NCI-H345 (cell line): Measurements from ENCODE around the gene CCNQ.

Source experiments
- DNase-seq: peaks from one replicate; lab custom pipeline; 2025; lab: John Stamatoyannopoulos, UW

The CCNQ gene

DNA sequence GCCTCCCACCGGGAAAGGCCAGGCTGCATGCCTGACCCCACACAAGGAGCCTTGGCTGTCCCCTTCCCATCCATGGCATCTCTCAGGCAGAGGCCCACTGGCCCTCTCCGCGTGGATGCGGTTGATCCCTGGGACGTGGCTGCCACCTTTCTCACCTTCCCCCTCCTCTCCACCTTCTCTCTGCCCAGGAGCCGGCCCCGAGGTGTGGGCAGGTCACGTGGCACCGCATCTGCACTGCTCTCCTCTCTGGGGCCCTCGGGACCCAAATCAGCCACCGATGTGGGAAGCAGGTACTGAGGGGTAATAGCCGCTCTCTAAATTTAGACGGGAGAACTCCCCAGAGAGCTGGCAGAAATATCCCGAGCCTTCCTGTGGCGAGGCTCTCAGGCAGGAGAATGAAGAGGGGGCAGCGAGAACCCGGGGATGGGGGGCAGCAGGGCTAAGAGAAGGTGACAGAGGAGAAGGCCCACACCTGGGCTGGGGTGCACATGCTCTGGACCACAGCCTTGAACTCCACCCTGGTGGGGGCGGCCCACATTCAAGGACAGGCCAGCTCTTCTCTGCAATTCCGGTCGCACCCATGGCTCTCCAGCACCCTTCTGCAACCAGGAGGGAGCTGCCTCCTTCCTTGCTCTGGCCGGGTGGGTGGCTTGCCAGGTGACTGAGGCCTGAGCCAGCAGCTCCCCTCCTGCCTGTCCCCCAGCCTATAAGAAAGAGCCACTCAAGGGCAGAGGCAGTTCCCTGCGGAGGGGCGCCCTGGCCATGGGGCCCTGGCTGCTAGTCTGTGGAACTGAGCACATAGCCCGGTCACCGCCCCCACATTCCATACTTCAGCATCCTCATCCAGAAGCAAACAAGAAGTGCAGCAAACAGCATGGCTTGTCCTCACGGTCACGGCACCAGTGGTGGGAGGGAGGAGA, 38.4 kb upstream of the CCNQ start:
- DNase-seq = no peak

DNA sequence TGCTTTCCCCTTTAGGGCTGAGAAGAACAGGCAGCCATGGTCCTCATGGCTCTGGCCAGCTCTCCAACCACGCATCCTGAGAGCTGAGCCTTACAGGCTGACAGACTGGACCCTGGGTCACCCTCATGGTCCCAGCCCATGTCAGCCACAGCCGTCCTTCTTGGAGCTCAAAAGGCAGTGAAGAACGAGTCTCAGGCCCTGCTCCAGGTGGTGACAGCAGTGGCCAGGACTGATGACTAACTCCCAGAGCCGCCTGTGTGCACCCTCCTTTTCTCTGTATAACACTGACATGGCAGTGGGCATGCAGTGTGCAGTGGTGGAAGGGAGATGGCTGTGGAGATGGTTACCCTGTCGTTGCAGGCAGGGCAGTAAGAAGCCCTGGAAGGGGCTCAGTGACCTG, 37.8 kb upstream of the CCNQ start:
- no peak for DNase-seq

DNA sequence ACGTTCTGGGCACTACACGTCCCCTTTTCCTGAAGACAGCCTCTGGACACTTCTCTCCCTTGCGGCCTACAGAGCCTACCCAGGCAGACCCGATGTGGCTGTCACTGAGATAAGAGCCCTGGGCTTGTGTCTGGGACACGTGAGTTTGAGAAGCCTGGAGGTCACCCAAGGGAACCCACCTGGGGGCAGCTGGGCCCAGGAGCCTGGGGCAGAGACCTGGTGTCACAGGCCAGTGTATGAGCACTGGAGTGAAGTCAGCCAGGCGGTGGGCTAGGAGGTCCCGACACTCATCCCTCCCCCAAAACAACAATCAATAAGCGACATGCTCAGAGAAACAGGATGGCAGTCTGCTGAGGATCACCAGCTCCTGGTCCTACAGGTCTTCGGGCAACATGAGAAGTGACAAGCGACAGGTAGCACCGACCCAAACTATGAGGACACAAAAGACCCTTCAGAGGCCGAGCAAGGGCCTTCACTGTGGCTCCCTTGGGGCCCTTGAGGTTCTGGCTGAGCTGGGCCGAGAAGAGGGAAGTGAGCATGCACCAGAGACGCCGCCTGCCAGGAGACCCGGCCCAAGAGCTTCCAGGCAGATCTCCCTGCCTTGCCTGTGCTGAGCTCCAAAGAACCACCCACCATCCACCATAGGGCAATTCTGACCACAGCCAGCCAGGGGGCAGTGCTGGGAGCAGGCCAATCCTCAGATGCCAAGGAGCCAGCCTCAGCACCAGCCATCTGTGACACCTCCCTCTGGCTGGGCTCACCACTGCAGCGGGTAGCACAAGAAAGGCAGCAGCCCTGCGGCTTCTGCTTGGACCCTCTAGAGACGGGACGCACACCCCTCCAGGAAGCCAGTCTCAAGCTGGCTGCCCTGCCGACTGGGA, 37.1 kb upstream of the CCNQ start:
- DNase-seq = no peak

DNA sequence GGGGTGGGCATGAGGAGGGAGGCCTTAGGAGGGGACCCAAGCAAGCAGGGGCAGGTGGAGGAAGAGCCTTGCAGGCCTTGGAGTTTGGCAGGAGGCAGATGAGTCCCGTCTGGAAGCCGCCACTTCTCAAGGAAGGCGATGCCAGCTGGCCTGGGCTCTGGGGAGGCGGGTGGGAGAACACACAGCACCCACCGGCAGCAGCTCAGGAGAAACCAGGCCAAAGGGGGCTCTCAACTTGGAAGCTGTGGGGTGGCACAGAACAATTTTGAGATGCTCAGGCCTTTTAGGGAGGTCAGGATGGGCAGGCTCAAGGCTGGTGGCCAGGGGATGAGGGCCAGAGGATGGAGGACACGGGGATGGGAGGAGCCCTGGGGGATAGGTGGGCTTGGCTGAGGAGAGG, 36.4 kb upstream of the CCNQ start:
- no peak for DNase-seq

DNA sequence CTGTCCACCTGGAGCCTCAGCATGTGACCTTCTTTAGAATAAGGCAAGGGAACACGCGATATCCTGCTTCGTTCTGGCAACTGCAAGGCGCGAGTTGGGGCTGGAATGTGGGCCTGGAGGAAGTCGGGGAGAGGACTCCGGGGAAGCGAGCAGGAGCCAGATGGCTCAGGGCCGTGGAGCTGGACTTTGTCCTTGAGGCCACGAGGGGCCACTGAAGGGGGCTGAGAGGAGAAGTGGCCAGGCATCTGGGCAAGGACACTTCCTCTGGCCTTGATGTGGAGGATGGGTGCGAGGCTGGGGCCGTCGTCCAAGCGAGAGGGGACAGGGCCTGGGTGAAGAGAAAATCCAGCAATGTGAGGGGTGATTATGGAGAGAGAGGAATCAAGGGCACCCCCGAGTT, 35.9 kb upstream of the CCNQ start:
- no peak for DNase-seq

DNA sequence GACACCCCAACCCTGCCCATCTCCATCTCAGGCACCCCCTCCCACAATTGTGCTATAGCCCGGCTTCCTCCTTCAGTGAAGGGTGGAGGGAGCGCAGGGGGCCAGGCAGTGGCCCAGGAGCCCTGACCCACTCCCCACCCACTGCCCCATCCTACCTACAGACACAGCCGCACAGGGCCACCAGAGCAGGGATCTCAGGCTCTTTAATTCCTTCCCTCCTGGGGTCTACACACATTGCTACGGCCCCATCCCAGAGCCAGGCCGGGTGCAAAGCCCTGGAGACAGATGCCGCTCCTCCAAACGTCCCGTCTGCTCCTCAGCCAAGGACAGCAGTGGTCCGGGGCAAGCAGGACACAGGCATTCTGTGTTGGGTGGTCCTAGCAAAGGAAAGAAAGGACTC, 35.3 kb upstream of the CCNQ start:
- DNase-seq = no peak

DNA sequence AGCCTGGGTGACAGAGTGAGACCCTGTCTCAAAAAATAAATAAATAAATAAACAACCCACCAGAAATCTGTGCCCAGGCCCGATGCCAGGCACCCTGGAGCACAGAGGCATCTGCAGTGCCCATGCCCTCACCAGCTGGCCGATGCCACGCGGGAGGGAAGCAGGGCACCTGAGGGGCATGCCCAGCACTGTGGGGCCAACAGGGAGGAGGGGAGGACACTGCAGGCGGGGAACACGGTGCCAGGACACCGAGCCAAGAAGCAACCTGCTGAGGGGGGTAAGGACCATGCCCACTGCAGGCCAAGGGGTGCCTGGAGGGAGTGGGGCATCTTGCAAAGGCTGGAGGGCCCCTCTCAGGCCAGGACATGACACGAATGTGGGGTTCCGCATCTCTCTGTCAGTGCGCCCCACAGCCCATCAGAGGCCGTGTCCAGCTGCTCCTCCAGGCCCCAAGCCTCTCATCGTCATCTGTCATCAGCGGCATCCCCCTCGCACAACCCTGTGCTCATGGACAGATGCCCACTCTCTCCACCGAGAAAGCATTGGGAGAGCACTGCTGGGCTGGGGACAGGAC, 34.8 kb upstream of the CCNQ start:
- no peak for DNase-seq

DNA sequence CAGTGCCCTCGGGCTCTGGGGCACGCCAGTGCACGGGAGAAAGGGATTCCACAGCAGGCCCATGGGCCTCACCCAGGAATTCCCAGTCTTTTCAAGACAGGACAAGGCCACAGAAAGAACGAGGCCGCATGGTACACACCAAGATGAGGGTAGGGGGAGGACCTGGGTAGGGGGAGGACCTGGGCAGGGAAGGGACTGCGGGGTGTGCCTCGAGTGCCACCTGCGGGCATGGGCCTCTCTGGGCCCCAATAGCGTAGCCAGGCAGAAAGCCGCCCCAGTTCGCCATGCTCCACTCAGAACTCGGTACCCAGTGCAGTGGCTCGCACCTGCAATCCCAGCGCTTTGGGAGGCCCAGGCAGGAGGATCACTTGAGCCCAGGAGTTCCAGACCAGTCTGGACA, 34.1 kb upstream of the CCNQ start:
- DNase-seq = no peak

DNA sequence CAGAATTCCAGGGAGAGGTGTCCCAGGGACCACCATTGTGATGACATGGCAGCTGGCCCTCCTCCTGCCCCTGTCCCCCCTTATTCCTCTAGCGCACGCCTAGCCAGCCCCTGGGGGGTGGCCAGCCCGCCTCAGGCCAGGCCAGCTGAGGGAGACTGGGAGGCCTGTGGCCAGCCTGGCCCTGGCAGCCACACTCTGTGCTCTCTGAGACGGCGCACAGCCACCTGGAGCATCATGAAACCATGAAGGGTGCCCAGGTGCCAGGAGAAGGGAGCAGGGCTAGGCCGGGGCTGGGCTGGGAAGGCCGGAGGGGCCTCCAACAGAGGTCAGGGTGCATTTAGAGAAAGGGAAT, 33.6 kb upstream of the CCNQ start:
- no peak for DNase-seq

DNA sequence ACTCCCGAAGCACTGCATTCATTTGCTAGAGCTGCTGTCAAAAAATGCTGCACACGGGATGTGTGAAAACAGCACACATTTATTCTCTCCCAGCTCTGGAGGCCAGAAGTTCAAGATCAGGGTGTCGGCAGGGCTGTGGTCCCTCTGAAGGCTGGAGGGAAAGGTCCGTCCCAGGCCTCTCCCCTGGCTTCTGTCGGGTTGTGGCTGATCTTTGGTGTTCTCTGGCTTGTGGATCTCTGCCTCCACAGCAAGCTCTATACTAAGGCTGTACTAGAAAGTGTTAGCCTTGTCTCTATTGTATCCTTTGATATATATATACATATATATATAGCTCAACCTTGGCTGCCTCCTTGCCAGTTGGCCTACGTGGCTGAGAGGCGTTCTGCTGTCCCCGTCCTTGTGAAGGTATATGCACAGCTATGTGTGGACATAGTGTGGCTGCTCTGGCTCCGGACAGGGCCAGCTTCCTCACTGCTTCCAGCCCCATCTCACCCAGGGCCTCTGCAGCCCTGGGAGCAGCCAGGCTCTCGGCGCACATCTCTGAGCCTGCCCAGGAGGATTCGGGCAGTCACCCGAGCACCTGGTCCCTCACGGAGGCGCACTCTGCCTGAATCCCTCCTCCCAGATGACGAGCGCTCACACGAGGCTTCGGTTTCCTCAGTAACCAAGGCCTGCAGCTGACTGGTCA, 33.1 kb upstream of the CCNQ start:
- no peak for DNase-seq

DNA sequence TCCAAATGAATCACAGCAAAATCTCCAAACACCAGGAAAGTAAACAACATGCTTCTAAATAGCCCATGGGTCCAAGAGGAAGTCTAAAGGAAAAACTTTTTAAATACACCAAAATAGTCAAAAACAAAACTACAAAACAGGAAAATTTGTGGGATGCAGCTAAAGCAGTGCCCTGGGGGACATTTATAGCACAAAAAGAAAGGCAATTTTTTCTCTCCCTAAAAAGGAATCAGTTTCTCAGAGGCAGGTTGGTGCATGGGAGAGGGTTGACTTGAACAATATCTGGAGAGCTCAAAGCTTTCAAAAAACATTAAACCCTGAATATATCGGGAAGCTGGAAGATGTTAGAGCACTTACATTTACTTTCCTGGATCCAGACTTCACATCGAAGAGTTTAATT, 32.4 kb upstream of the CCNQ start:
- DNase-seq = no peak

DNA sequence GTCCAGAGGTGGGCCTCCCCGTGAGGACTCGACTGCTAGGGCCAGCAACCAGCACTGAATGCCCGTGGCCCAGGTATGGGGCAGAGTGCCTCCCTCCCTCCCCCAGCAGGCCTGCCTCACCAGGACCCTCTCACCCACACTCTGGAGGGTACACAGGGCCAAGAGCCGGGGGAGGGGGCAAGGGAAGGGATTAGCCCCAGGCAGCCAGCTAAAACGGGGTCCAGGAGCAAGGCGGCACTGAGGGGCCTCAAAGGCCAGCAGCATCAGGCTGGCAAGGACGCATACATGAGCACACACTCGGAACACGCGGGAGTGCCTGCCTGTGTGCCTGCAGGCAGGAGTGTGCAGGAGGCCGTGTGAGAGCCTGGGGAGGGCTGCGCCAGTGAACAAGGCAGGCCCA, 29.7 kb upstream of the CCNQ start:
- no peak for DNase-seq

DNA sequence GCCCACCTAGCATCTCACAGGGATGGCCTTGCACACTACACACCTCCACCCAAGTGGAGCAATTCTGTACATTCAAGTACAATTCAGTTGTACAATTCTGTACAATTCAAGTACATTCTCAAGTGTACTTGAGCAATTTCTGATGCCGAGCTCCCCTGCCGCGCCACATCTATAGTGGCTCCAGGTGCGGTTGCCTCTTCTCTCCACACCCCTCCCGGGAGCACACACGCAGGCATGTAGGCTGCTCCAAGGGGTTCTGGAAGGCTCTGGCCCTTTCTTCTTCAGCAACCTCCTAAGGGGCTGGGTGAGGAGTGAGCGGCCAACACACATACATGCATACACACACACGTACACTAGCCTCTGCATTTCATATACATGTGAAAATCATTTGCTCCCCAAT, 29.2 kb upstream of the CCNQ start:
- DNase-seq = peak; percentile 71

DNA sequence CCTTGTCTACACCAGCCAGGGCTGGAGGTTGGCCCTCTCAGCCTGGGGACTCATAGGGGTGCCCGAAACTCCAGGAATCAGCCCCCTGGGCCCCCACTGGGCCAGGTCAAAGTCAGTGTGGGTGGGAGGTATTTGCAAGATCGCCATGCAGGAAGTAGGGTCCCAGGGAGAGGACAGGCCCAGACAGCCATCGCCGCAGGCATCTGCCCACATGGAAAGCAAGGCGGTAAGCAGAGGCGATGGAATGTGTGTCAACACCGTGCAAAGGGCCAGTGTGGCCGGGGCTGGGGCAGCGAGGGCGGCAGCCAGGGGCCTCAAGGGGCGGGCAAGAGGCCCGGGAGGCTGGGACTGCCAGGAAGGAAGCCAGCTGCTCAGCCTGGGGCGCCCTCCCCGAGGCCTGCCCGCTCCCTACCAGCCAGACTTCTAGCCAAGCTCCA, 28.8 kb upstream of the CCNQ start:
- DNase-seq = no peak

DNA sequence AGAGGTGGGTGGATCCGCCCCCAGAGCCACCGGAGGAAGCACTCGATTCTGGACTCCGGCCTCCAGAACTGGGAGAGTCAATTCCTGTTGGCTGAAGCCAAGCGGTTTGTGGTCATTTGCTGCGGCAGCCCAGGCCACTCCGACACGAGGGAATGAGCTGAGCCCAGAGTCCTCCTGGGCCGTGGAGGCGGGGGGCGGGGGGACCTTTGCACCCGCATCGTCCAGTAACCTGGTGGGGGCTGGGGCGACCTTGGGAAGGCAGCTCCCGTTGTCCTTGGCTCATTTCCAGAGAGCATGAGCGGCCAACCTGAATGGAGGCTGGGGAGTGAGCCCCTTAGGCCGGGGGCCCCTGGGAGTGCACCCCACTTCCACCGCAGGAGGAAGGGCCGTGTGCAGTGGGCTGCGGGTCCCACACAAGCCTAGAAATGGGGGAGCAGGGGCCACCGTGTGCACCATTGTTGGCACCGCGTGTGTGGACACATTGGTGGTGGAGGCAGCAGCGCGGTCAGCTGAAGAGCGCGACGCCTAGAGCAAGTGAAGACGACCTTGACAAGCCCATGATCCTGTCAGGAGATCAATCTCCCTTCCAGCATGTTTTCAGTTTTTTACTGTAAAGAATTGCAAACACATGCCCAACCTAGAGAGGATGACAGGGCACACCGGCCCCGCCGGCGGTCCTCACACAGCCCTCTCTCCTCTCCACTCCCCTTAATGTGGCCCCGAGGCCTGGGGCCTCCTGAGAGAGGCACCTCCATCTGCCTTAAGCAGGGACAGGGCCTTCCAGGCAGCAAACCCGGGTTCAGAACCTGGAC, 28.1 kb upstream of the CCNQ start:
- no peak for DNase-seq

DNA sequence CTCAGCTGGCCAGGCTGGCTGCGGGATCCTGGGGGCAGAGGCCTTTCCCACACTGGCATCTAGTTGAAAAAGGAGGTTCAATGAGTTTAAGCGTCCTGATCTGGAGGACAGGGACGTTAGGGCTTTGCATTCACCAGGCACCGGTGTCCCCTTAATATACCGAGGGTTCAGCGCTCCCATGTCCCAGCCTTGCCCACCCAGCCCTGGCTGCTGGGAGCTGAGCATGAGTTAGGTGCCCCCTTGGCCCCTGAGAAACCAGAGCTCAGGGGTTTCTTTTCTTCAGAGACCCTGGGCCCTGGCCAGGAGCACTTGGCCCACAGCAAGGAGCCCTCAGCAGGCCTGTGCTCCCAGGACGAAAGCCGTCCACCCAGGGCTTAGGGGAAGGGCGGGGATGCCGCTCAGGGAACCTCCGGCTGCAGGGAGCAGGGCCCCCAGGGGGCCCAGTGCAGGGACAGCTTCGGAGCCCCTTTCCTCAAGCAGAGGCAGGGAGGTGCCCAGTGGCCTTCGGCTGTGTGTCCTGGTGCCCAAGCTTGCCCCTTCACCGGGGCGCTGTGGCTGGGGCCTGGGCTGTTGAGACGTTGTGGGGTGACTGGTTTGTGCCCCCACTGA, 27.2 kb upstream of the CCNQ start:
- no peak for DNase-seq

DNA sequence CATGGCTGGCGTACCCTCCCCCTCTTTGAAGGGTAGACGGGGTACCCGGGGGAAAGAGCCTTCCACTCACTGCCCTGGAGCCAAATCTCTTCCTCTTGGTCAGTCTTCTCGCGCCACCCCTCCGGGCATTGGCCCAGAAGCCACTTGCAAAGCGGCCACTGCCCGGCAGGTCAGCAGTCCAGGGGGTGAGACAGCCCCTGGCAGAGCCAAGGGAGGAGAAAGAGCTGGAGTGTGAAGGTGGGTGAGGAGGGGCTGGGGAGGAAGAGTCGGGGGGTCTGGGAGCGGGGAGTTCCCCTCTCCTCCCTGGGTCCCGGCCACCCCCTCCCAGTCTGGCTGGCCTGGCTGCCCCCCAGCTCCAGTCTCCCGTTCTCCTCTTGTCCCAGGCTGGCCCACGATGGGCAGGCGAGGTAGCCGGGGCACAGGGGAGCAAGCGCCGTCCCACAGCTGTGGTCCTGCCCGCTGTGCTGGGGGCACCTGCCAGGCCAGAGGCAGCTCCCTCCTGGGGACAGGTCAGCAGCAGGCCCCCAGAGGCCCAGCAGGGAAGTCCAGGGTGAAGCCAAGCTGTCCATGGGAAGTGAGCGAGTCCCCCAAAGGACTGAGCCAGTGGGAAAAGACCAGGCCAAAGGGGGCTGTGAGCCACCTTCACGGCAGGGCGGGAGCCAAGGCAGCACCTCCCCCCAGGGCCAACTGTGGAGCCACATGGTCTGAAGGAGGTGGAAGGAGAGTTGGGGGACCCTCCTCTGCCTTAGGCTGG, 26.5 kb upstream of the CCNQ start:
- no peak for DNase-seq

DNA sequence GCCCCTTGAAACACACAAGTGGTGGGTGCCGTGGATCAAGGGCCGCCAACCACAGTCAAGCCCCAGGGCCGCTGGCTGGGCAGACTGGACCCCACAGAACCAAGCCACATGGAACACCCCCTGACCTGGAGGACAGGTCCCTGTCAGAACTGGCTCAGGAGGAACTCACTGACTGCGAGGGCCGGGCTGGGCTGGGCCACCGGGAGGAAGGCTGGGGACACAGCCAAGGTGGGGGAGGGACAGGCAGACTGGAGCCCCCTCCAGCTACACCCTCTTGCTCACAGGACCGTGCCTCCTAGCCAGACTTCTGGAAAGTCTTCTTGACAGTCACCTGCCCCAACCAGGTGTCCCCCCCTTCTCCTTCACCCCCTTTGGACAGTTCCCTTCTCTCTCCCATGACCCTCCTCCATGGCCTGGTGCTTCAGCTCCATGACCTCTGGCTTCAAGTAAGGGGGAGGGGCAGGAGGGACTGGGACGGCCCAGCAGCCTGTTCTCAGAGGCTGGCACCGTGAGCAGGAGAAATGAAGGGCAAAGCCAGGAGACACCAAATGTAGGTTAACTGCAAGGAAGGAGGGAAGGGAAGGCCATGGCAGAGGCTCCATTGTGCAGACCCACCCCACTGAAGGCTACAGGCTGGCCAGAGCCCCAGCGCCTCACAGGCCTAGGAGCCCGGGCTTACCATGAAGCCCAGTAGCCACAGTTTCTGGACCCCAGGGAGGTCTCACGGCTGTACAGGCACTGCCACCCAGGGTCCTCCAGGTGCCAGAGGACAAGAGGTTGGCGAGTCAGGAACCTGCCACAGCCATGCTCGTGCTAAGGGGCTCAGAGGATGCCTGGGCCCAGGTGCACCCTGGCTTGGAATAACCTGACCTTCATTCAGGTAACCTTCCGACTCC, 25.5 kb upstream of the CCNQ start:
- no peak for DNase-seq
